HEK293 (cell line): ENCODE measurements around the gene EDIL3.

Experiments used
- BCL11A ChIP-seq: fragments of 450-650 bp; formaldehyde crosslinking; IDR thresholded peaks from 2 replicates; pipeline ENCODE4 v1.5.1; 2016; ENCODE audit warnings: low read depth, missing biosample characterization, missing genetic modification characterization
- BCL11B ChIP-seq: fragments of 450-650 bp; formaldehyde crosslinking; IDR thresholded peaks from 2 replicates; pipeline ENCODE4 v1.5.1; 2016; ENCODE audit warnings: low read depth, missing biosample characterization, missing genetic modification characterization
- SP3 ChIP-seq: fragments of 450-650 bp; formaldehyde crosslinking; IDR thresholded peaks from 2 replicates; pipeline ENCODE4 v1.5.1; 2016; ENCODE audit warnings: missing biosample characterization, missing genetic modification characterization
- SP7 ChIP-seq: fragments of 450-650 bp; formaldehyde crosslinking; IDR thresholded peaks from 2 replicates; pipeline ENCODE4 v1.5.1; 2016; ENCODE audit warnings: missing biosample characterization, missing genetic modification characterization
- ZFP37 ChIP-seq: fragments of 450-650 bp; formaldehyde crosslinking; IDR thresholded peaks from 2 replicates; pipeline ENCODE4 v1.5.1; 2016; ENCODE audit warnings: missing biosample characterization, missing genetic modification characterization
- ZFP69B ChIP-seq: fragments of 450-650 bp; formaldehyde crosslinking; IDR thresholded peaks from 2 replicates; pipeline ENCODE4 v1.5.1; 2016; ENCODE audit warnings: missing biosample characterization, missing genetic modification characterization
- ZNF184 ChIP-seq: fragments of 450-650 bp; IDR thresholded peaks from 2 replicates; pipeline ENCODE4 v1.5.1; 2018; ENCODE audit warnings: missing biosample characterization, mild to moderate bottlenecking, missing genetic modification characterization
- ZNF211 ChIP-seq: fragments of 450-650 bp; formaldehyde crosslinking; IDR thresholded peaks from 2 replicates; pipeline ENCODE4 v1.5.1; 2016; ENCODE audit warnings: low read depth, missing biosample characterization, missing genetic modification characterization
- ZNF221 ChIP-seq: fragments of 450-650 bp; formaldehyde crosslinking; IDR thresholded peaks from 2 replicates; pipeline ENCODE4 v1.5.1; 2017; ENCODE audit warnings: missing biosample characterization, missing genetic modification characterization, borderline replicate concordance
- ZNF266 ChIP-seq: fragments of 450-650 bp; formaldehyde crosslinking; IDR thresholded peaks from 2 replicates; pipeline ENCODE4 v1.5.1; 2016; ENCODE audit warnings: missing biosample characterization, missing genetic modification characterization, low read depth
- ZNF274 ChIP-seq, 2 experiments: fragments of 200-500 bp in 1 of 2; fragments of 450-650 bp in 1 of 2; sonication (Bioruptor generic) in 1 of 2; formaldehyde crosslinking in 1 of 2; IDR thresholded peaks; 2 replicates each; pipeline versions ENCODE4 v1.5.1 to v1.6.1; 2014 to 2016; ENCODE audit warnings: borderline replicate concordance in 1 of 2, inconsistent platforms in 1 of 2, low read length in 1 of 2, missing biosample characterization in 1 of 2, missing genetic modification characterization in 1 of 2
- ZNF341 ChIP-seq: fragments of 450-650 bp; formaldehyde crosslinking; IDR thresholded peaks from 2 replicates; pipeline ENCODE4; 2016; ENCODE audit warnings: low read depth, missing biosample characterization, missing genetic modification characterization
- ZNF350 ChIP-seq: fragments of 450-650 bp; formaldehyde crosslinking; IDR thresholded peaks from 2 replicates; pipeline ENCODE4 v1.5.0; 2017; ENCODE audit warnings: missing biosample characterization, mild to moderate bottlenecking, missing genetic modification characterization
- ZNF354C ChIP-seq: fragments of 450-650 bp; formaldehyde crosslinking; IDR thresholded peaks from 2 replicates; pipeline ENCODE4 v1.5.1; 2016; ENCODE audit warnings: missing biosample characterization, missing genetic modification characterization, low read depth, borderline replicate concordance
- ZNF404 ChIP-seq: fragments of 450-650 bp; formaldehyde crosslinking; IDR thresholded peaks from 2 replicates; pipeline ENCODE4 v1.5.1; 2017; ENCODE audit warnings: missing biosample characterization, missing genetic modification characterization
- ZNF501 ChIP-seq: fragments of 450-650 bp; formaldehyde crosslinking; IDR thresholded peaks from 2 replicates; pipeline ENCODE4 v1.5.1; 2016; ENCODE audit warnings: missing biosample characterization, missing genetic modification characterization
- ZNF558 ChIP-seq: fragments of 450-650 bp; formaldehyde crosslinking; IDR thresholded peaks from 2 replicates; pipeline ENCODE4 v1.5.1; 2016; ENCODE audit warnings: missing biosample characterization, missing genetic modification characterization
- ZNF600 ChIP-seq: fragments of 450-650 bp; formaldehyde crosslinking; IDR thresholded peaks from 2 replicates; pipeline ENCODE4 v1.5.1; 2016; ENCODE audit warnings: missing biosample characterization, missing genetic modification characterization
- ZNF624 ChIP-seq: fragments of 450-650 bp; formaldehyde crosslinking; IDR thresholded peaks from 2 replicates; pipeline ENCODE4 v1.5.1; 2017; ENCODE audit warnings: missing biosample characterization, missing genetic modification characterization
- ZNF629 ChIP-seq: fragments of 450-650 bp; formaldehyde crosslinking; IDR thresholded peaks from 2 replicates; pipeline ENCODE4 v1.5.1; 2017; ENCODE audit warnings: missing biosample characterization, missing genetic modification characterization
- ZNF658 ChIP-seq: fragments of 450-650 bp; formaldehyde crosslinking; IDR thresholded peaks from 2 replicates; pipeline ENCODE4; 2016; ENCODE audit warnings: missing biosample characterization, missing genetic modification characterization
- ZNF76 ChIP-seq: fragments of 450-650 bp; formaldehyde crosslinking; IDR thresholded peaks from 2 replicates; pipeline ENCODE4; 2016; ENCODE audit warnings: low read depth, missing biosample characterization, missing genetic modification characterization, borderline replicate concordance
- ZSCAN30 ChIP-seq: fragments of 450-650 bp; IDR thresholded peaks from 2 replicates; pipeline ENCODE4 v1.5.1; 2018; ENCODE audit warnings: missing biosample characterization, mild to moderate bottlenecking, missing genetic modification characterization, moderate library complexity
- TF ChIP-seq, protein P1 (sequence below): fragments of 450-650 bp; formaldehyde crosslinking; IDR thresholded peaks from 2 replicates; pipeline ENCODE4 v1.5.1; 2017; ENCODE audit warnings: missing biosample characterization, missing genetic modification characterization
- TF ChIP-seq, protein P2 (sequence below): fragments of 450-650 bp; formaldehyde crosslinking; optimal IDR thresholded peaks from 2 replicates; pipeline ENCODE3; 2016; ENCODE audit warnings: missing biosample characterization, mild to moderate bottlenecking, missing genetic modification characterization
- TF ChIP-seq, protein P3 (sequence below): fragments of 450-650 bp; formaldehyde crosslinking; IDR thresholded peaks from 2 replicates; pipeline ENCODE4 v1.5.1; 2016; ENCODE audit warnings: missing biosample characterization, missing genetic modification characterization
- TF ChIP-seq, protein P4 (sequence below): fragments of 450-650 bp; formaldehyde crosslinking; conservative IDR thresholded peaks from 2 replicates; pipeline ENCODE4 v1.5.1; 2016; ENCODE audit warnings: low read depth, missing biosample characterization, missing genetic modification characterization
- TF ChIP-seq, protein P5 (sequence below): fragments of 450-650 bp; formaldehyde crosslinking; IDR thresholded peaks from 2 replicates; pipeline ENCODE4 v1.5.1; 2016; ENCODE audit warnings: missing biosample characterization, missing genetic modification characterization

The EDIL3 gene

DNA sequence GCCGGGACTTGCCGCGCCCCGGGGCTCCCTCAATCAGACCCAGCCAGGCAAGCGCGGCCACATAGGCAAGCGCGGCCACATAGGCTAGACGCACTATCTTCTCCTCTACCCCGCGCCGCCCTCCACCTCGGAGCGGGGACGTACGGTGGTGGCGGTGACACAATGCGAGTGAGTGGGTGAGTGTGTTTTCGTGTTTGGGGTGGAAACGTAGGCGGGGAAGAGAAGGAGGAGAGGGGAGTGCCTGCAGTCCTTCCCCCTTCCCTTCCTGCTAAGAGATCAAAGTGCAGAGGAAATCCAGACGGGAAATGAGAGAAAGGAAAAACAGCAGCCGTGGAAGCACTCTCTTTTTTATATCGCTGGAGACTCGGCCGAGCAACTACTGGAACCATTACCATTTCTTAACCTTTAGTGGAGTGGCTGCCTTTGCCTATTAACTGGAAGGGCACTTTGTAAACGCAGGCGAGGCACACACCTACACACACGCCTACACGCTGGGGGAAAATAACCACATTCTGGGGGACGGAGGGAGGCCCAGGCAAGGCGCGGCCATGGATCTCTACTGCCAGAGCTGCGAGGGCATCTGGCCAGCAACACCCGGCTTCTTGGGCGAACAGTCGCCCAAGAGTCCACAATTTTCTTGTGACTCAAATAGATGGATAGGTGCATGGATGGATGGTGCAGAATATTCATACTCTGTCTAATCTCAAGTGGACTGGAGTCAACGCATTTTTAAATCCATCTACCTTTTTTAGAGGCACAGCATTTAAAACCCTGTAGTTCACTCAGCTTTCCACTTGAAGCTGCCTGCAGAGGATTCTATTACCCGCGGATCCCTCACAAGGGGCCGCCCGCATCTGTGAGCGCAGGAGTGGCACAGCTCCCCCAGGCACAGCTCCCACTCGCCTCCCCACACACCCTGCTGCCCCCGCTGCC, 2.1 kb downstream of the EDIL3 start (continued):
- TF ChIP-seq, protein P1, sequence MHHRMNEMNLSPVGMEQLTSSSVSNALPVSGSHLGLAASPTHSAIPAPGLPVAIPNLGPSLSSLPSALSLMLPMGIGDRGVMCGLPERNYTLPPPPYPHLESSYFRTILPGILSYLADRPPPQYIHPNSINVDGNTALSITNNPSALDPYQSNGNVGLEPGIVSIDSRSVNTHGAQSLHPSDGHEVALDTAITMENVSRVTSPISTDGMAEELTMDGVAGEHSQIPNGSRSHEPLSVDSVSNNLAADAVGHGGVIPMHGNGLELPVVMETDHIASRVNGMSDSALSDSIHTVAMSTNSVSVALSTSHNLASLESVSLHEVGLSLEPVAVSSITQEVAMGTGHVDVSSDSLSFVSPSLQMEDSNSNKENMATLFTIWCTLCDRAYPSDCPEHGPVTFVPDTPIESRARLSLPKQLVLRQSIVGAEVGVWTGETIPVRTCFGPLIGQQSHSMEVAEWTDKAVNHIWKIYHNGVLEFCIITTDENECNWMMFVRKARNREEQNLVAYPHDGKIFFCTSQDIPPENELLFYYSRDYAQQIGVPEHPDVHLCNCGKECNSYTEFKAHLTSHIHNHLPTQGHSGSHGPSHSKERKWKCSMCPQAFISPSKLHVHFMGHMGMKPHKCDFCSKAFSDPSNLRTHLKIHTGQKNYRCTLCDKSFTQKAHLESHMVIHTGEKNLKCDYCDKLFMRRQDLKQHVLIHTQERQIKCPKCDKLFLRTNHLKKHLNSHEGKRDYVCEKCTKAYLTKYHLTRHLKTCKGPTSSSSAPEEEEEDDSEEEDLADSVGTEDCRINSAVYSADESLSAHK, result no peak
- TF ChIP-seq, protein P2, sequence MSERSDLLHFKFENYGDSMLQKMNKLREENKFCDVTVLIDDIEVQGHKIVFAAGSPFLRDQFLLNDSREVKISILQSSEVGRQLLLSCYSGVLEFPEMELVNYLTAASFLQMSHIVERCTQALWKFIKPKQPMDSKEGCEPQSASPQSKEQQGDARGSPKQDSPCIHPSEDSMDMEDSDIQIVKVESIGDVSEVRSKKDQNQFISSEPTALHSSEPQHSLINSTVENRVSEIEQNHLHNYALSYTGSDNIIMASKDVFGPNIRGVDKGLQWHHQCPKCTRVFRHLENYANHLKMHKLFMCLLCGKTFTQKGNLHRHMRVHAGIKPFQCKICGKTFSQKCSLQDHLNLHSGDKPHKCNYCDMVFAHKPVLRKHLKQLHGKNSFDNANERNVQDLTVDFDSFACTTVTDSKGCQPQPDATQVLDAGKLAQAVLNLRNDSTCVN (tag by site-specific recombination), result peak; percentile 96
- TF ChIP-seq BCL11A (tag by site-specific recombination), result no peak
- peak; percentile 87 for TF ChIP-seq ZFP37 (tag by site-specific recombination)
- no peak for TF ChIP-seq ZNF211 (tag by site-specific recombination)
- TF ChIP-seq, protein P3, sequence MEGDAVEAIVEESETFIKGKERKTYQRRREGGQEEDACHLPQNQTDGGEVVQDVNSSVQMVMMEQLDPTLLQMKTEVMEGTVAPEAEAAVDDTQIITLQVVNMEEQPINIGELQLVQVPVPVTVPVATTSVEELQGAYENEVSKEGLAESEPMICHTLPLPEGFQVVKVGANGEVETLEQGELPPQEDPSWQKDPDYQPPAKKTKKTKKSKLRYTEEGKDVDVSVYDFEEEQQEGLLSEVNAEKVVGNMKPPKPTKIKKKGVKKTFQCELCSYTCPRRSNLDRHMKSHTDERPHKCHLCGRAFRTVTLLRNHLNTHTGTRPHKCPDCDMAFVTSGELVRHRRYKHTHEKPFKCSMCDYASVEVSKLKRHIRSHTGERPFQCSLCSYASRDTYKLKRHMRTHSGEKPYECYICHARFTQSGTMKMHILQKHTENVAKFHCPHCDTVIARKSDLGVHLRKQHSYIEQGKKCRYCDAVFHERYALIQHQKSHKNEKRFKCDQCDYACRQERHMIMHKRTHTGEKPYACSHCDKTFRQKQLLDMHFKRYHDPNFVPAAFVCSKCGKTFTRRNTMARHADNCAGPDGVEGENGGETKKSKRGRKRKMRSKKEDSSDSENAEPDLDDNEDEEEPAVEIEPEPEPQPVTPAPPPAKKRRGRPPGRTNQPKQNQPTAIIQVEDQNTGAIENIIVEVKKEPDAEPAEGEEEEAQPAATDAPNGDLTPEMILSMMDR (tag by site-specific recombination), result no peak; the same call in 1 of the 2 replicates
- TF ChIP-seq ZNF184 (tag by site-specific recombination), result no peak
- TF ChIP-seq ZSCAN30 (tag by site-specific recombination), result 0 out of 2 replicates have a peak, but pooled peaks have one; percentile 75
- TF ChIP-seq ZNF600 (tag by site-specific recombination), result 0 out of 2 replicates have a peak, but pooled peaks have one; percentile 29
- TF ChIP-seq, protein P4, sequence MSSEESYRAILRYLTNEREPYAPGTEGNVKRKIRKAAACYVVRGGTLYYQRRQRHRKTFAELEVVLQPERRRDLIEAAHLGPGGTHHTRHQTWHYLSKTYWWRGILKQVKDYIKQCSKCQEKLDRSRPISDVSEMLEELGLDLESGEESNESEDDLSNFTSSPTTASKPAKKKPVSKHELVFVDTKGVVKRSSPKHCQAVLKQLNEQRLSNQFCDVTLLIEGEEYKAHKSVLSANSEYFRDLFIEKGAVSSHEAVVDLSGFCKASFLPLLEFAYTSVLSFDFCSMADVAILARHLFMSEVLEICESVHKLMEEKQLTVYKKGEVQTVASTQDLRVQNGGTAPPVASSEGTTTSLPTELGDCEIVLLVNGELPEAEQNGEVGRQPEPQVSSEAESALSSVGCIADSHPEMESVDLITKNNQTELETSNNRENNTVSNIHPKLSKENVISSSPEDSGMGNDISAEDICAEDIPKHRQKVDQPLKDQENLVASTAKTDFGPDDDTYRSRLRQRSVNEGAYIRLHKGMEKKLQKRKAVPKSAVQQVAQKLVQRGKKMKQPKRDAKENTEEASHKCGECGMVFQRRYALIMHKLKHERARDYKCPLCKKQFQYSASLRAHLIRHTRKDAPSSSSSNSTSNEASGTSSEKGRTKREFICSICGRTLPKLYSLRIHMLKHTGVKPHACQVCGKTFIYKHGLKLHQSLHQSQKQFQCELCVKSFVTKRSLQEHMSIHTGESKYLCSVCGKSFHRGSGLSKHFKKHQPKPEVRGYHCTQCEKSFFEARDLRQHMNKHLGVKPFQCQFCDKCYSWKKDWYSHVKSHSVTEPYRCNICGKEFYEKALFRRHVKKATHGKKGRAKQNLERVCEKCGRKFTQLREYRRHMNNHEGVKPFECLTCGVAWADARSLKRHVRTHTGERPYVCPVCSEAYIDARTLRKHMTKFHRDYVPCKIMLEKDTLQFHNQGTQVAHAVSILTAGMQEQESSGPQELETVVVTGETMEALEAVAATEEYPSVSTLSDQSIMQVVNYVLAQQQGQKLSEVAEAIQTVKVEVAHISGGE (tag by site-specific recombination), result peak; percentile 61
- peak; percentile 83 for TF ChIP-seq SP7
- no peak for TF ChIP-seq ZNF354C (tag by site-specific recombination)
- TF ChIP-seq ZNF341 (tag by site-specific recombination), result peak; percentile 51
- TF ChIP-seq ZNF558, result no peak
- TF ChIP-seq ZNF501 (tag by site-specific recombination), result peak; percentile 85; the same call in 1 of the 2 replicates
- no peak for TF ChIP-seq ZNF350 (tag by site-specific recombination)
- TF ChIP-seq ZNF404, result no peak
- TF ChIP-seq SP3 (tag by site-specific recombination), result peak; percentile 79
- no peak for TF ChIP-seq ZNF266 (tag by site-specific recombination)
- no peak for TF ChIP-seq ZNF221 (tag by site-specific recombination)
- no peak for TF ChIP-seq ZNF274 (IDR thresholded peaks at IDR 0.05; ENCODE audit: low read length)
- no peak for TF ChIP-seq ZNF274 (tag by site-specific recombination; IDR thresholded peaks at IDR 0.05; ENCODE audit: borderline replicate concordance)
- no peak for TF ChIP-seq BCL11B (tag by site-specific recombination)
- TF ChIP-seq ZNF658 (tag by site-specific recombination), result no peak
- TF ChIP-seq ZNF629, result peak; percentile 55
- TF ChIP-seq ZNF624 (tag by site-specific recombination), result no peak
- no peak; the same call in 1 of the 2 replicates for TF ChIP-seq ZNF76
- TF ChIP-seq ZFP69B (tag by site-specific recombination), result no peak
- TF ChIP-seq, protein P5, sequence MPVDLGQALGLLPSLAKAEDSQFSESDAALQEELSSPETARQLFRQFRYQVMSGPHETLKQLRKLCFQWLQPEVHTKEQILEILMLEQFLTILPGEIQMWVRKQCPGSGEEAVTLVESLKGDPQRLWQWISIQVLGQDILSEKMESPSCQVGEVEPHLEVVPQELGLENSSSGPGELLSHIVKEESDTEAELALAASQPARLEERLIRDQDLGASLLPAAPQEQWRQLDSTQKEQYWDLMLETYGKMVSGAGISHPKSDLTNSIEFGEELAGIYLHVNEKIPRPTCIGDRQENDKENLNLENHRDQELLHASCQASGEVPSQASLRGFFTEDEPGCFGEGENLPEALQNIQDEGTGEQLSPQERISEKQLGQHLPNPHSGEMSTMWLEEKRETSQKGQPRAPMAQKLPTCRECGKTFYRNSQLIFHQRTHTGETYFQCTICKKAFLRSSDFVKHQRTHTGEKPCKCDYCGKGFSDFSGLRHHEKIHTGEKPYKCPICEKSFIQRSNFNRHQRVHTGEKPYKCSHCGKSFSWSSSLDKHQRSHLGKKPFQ (tag by site-specific recombination), result no peak; the same call in 1 of the 2 replicates
